ENCODE results near the gene RABL6. TPM values are rescaled to one million over a fixed set of nuclear protein-coding genes. Genes with fewer than 3 reads are reported as not detected.

The RABL6 gene
- total RNA-seq, 4 donors from 2014 or later: 54.2 to 70.7 (median 61.0) TPM

DNA sequence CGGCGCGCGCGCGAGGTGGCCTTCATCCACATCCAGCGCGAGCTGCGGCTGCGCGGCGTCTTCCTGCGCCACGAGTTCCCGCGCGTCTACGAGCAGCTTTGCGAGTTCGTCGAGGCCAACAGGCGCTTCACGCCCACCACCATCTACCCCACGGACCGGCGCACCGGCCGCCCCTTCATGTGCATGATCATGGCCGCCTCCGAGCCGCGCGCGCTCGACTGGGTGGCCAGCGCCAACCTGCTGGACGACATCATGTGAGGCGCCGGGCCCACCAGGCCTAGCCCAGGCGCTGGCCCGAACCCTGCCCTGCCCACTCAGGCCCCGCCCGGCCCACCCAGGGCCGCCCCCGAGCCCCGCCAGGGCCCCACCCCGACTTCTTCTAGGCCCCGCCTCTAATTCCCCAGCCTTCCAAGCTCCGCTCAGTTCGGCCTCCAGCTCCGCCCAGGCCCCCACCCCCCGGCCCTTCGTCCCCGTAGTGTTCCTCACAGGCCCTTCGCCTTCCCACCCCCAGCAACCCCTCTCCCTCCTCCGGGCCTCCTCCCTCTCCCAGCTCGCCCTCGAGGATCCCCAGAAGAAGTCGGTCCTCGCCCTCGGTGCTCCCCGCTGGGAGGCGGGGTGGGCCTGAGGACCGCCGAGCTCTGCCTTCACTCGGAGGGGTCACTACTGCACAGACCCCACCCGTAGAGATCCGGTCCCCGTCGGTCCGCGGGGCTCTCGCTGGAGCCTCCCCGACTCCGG, 39.5 kb downstream of the RABL6 start:
- Histone ChIP-seq H3K4me3 (peak overlapping the region; percentile 72), H3K27ac (no peak overlapping the region), H3K9me3 (no peaks in the 10 kb centered on the region), H3K36me3 (peaks cover 5% of the 10 kb centered on the region), H3K27me3 (peaks cover 40% of the 10 kb centered on the region), H3K4me1 (peaks cover 74% of the 10 kb centered on the region)
- TF ChIP-seq, protein P1, sequence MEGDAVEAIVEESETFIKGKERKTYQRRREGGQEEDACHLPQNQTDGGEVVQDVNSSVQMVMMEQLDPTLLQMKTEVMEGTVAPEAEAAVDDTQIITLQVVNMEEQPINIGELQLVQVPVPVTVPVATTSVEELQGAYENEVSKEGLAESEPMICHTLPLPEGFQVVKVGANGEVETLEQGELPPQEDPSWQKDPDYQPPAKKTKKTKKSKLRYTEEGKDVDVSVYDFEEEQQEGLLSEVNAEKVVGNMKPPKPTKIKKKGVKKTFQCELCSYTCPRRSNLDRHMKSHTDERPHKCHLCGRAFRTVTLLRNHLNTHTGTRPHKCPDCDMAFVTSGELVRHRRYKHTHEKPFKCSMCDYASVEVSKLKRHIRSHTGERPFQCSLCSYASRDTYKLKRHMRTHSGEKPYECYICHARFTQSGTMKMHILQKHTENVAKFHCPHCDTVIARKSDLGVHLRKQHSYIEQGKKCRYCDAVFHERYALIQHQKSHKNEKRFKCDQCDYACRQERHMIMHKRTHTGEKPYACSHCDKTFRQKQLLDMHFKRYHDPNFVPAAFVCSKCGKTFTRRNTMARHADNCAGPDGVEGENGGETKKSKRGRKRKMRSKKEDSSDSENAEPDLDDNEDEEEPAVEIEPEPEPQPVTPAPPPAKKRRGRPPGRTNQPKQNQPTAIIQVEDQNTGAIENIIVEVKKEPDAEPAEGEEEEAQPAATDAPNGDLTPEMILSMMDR (IDR thresholded peaks at IDR 0.05): no peak
- TF ChIP-seq POLR2A (IDR thresholded peaks at IDR 0.05): no peak
- no peak for TF ChIP-seq EP300 (IDR thresholded peaks at IDR 0.05)
- TF ChIP-seq POLR2AphosphoS5 (IDR thresholded peaks at IDR 0.05): no peak
- DNase-seq (ENCODE audit: low spot score in 2 of 2): peak in 1 of 2 donors; percentile 81
- WGBS: under 1% methylated on average over 22 of the region's 75 CpGs

DNA sequence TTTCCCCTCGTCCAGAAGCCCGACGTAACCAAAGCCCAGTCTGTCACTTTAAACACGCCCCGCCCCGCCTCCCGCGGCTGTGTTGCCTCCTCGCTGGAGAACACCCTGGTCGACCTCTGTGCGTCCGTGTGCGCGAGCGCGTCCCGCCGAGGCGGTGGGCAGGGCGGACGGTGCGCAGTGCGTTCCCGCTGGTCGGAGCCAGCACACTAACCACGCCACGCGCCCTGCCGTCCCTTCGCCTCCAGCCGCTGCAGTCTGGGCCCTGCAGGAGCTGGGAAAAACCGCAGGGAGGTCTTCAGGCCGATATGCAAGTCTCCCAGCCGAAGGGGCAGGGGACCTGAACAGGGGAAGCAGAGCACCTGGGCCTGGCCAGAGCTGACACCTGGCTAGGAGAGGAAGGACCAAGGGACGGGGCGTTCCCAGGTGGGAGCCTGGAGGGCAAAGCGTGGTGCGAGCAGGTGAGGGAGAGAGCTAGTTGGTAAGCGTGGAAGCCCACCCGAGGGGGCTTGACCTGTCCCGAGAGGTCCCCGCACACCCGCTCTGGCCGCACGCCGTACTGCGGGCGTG, 40.2 kb downstream of the RABL6 start:
- 0% methylated on average over 1 of the region's 48 CpGs for WGBS
- H3K9me3 ChIP-seq: no peaks in the 10 kb centered on the region
- peaks cover 5% of the 10 kb centered on the region for H3K36me3 ChIP-seq
- peak; percentile 95 for DNase-seq (ENCODE audit: low spot score in 2 of 2)
- H3K4me1 ChIP-seq: peaks cover 68% of the 10 kb centered on the region
- H3K27ac ChIP-seq: peak overlapping the region; percentile 85
- peak in 1 of 3 donors; percentile 42 for TF ChIP-seq POLR2AphosphoS5 (IDR thresholded peaks at IDR 0.05)
- no peak for TF ChIP-seq POLR2A (IDR thresholded peaks at IDR 0.05)
- no peak for TF ChIP-seq EP300 (IDR thresholded peaks at IDR 0.05)
- TF ChIP-seq, protein P1 (IDR thresholded peaks at IDR 0.05): no peak
- peaks cover 40% of the 10 kb centered on the region for H3K27me3 ChIP-seq
- H3K4me3 ChIP-seq: peak overlapping the region; percentile 72

GRCh38 chr9:136848393-136849037, 40.8 kb downstream of the RABL6 start:
- no peaks in the 10 kb centered on the region for H3K9me3 ChIP-seq
- TF ChIP-seq POLR2A (IDR thresholded peaks at IDR 0.05): no peak
- TF ChIP-seq, protein P1 (IDR thresholded peaks at IDR 0.05): no peak
- TF ChIP-seq POLR2AphosphoS5 (IDR thresholded peaks at IDR 0.05): no peak
- TF ChIP-seq EP300 (IDR thresholded peaks at IDR 0.05): no peak
- H3K36me3 ChIP-seq: peaks cover 5% of the 10 kb centered on the region
- H3K4me1 ChIP-seq: peaks cover 62% of the 10 kb centered on the region
- DNase-seq (ENCODE audit: low spot score in 2 of 2): peak in 1 of 2 donors; percentile 78
- H3K4me3 ChIP-seq: peak overlapping the region; percentile 72
- 1% methylated on average over 33 of the region's 53 CpGs for WGBS
- H3K27ac ChIP-seq: peak overlapping the region; percentile 85
- H3K27me3 ChIP-seq: peaks cover 37% of the 10 kb centered on the region

DNA sequence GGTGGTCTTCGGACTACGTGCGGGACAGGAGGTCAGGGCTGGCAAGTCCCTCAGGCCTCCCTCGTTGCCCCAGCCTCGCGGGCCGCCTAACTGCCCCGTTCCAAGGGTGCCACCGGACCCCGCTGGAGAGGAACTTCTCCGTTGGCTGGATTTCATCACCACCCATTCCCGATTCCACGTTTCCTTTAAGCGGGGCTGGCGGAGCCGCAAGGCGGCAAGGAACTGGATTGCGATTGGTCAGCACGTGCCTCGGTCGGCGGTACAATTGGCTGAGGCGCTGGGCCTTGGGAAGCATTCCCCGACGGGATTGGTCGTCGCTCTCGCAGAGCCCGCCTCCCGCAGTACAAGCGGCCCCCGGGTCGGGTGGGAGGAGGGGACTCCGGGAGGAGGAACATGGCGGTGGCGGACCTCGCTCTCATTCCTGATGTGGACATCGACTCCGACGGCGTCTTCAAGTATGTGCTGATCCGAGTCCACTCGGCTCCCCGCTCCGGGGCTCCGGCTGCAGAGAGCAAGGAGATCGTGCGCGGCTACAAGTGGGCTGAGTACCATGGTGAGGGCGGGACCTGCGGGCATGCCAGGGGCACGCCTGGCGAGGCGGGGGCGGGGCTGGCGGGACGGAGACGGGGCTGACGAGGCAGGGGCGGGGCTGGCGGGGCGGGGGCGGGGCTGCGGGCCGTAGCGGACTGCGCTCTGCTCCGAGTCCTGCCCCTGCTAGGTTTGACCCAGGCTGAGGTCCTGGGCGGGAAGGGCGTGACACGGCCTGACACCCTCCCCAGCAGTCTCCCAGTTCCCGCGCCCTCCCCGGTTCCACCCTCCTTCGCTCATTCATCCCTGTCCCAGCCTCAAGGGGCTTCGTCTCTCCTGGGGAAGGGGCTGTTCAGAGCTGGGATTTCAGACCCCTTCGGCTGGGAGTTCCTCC, 41.6 kb downstream of the RABL6 start, which contains the start of gene PHPT1:
Gene PHPT1, plus strand, starts transcription at position 372 of the 922 bp plus-strand sequence. Its CDS starts 22 bp downstream, at position 394.
- TF ChIP-seq, protein P1 (IDR thresholded peaks at IDR 0.05): no peak
- TF ChIP-seq POLR2A (IDR thresholded peaks at IDR 0.05): peak; percentile 13 to 37
- peak in 2 of 3 donors; percentile 10 to 94 for TF ChIP-seq POLR2AphosphoS5 (IDR thresholded peaks at IDR 0.05)
- no peak for TF ChIP-seq EP300 (IDR thresholded peaks at IDR 0.05)
- peak; percentile 99 to 100 for DNase-seq (ENCODE audit: low spot score in 2 of 2)
- Histone ChIP-seq H3K4me3 (peak within 1 kb of the TSS; percentile 72), H3K4me1 (peaks cover 54% of the 10 kb centered on the region), H3K27me3 (peaks cover 29% of the 10 kb centered on the region), H3K36me3 (peaks cover 5% of the 10 kb centered on the region), H3K9me3 (no peaks in the 10 kb centered on the region), H3K27ac (peak within 1 kb of the TSS; percentile 85)
- 0% methylated on average over 45 of the region's 77 CpGs for WGBS

All from suprapubic skin (tissue), 4 donors.